Measurements from ENCODE around the gene MACC1. TPM values are rescaled to one million over a fixed set of nuclear protein-coding genes. Genes with fewer than 3 reads are reported as not detected.

The MACC1 gene
- total RNA-seq, 1 donor from 2014 or later = 12.0 TPM

GRCh38 chr7:20223356-20223755, 6.2 kb upstream of the MACC1 start:
- Mint-ChIP-seq H3K36me3 (no peaks in the 10 kb centered on the region), H3K4me3 (no peak overlapping the region), H3K9me3 (no peaks in the 10 kb centered on the region), H3K4me1 (peaks cover 8% of the 10 kb centered on the region), H3K27me3 (ENCODE audit: low read depth) (no peaks in the 10 kb centered on the region), H3K27ac (no peak overlapping the region)
- no peak for TF ChIP-seq CTCF (IDR thresholded peaks at IDR 0.05; ENCODE audit: unreplicated experiment)
- no peak for DNase-seq (ENCODE audit: low spot score in 2 of 2, unreplicated experiment in 2 of 2)

GRCh38 chr7:20222219-20222828, 5.1 kb upstream of the MACC1 start:
- Mint-ChIP-seq H3K9me3 (no peaks in the 10 kb centered on the region), H3K27ac (no peak overlapping the region), H3K27me3 (ENCODE audit: low read depth) (no peaks in the 10 kb centered on the region), H3K4me1 (peaks cover 19% of the 10 kb centered on the region), H3K4me3 (no peak overlapping the region), H3K36me3 (no peaks in the 10 kb centered on the region)
- TF ChIP-seq CTCF (IDR thresholded peaks at IDR 0.05; ENCODE audit: unreplicated experiment) = no peak
- no peak for DNase-seq (ENCODE audit: low spot score in 2 of 2, unreplicated experiment in 2 of 2)

- Mint-ChIP-seq H3K27ac (no peak overlapping the region), H3K27me3 (ENCODE audit: low read depth) (no peaks in the 10 kb centered on the region)
- TF ChIP-seq CTCF (IDR thresholded peaks at IDR 0.05; ENCODE audit: unreplicated experiment) = no peak
Measured at GRCh38 chr7:20220921-20221547, 3.9 kb upstream of the MACC1 start.

GRCh38 chr7:20220293-20220761, 3.1 kb upstream of the MACC1 start:
- no peak overlapping the region for H3K27ac Mint-ChIP-seq
- peaks cover 23% of the 10 kb centered on the region for H3K4me1 Mint-ChIP-seq
- no peaks in the 10 kb centered on the region for H3K27me3 Mint-ChIP-seq (ENCODE audit: low read depth)
- no peak for DNase-seq (ENCODE audit: low spot score in 2 of 2, unreplicated experiment in 2 of 2)
- no peak for TF ChIP-seq CTCF (IDR thresholded peaks at IDR 0.05; ENCODE audit: unreplicated experiment)
- no peaks in the 10 kb centered on the region for H3K9me3 Mint-ChIP-seq
- H3K36me3 Mint-ChIP-seq = no peaks in the 10 kb centered on the region
- no peak overlapping the region for H3K4me3 Mint-ChIP-seq

More at GRCh38 chr7:20220921-20221547, 3.9 kb upstream of the MACC1 start:
- Mint-ChIP-seq H3K4me3 (no peak overlapping the region), H3K36me3 (no peaks in the 10 kb centered on the region), H3K4me1 (peaks cover 23% of the 10 kb centered on the region), H3K9me3 (no peaks in the 10 kb centered on the region)
- no peak for DNase-seq (ENCODE audit: low spot score in 2 of 2, unreplicated experiment in 2 of 2)

GRCh38 chr7:20219446-20220292, 2.5 kb upstream of the MACC1 start:
- no peak for TF ChIP-seq CTCF (IDR thresholded peaks at IDR 0.05; ENCODE audit: unreplicated experiment)
- Mint-ChIP-seq H3K4me3 (no peak overlapping the region), H3K4me1 (peaks cover 23% of the 10 kb centered on the region), H3K27ac (peak overlapping the region; percentile 5), H3K27me3 (ENCODE audit: low read depth) (no peaks in the 10 kb centered on the region), H3K36me3 (no peaks in the 10 kb centered on the region), H3K9me3 (no peaks in the 10 kb centered on the region)
- DNase-seq (ENCODE audit: low spot score in 2 of 2, unreplicated experiment in 2 of 2) = no peak
